ENCODE results near the gene ZNF165. TPM values are rescaled to one million over a fixed set of nuclear protein-coding genes. Genes with fewer than 3 reads are reported as not detected.

Gene ZNF165
- polyA plus RNA-seq, 1 donor from 2014 or later: 1.4 TPM

DNA sequence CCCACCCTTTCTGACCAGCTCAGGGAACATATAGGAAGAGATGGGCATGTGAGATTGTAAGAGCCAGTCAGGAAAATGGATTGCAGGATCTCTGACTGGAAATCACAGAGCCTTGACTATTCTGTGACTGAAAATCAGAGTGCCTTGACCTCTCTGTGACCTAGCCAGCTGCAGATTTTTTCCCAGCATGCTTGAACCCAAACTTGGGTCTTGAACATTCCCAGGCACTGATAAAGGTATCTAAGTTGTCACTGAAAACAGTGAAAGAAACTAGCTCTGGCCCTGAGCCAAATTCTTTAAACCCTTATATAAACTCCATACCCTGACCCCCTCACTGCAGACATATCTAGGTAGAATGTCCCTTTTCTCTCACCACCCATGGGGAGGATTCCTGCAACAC is 2.3 kb upstream of the ZNF165 start:
- Histone ChIP-seq H4K20me1 (ENCODE audit: insufficient read depth) (no peaks in the 10 kb centered on the region), H3K9ac (ENCODE audit: low read length) (no peak overlapping the region), H3K79me2 (replicated peaks; ENCODE audit: insufficient read depth, low read length) (no peaks in the 10 kb centered on the region), H3K4me2 (ENCODE audit: low read length) (no peak overlapping the region), H3K9me3 (ENCODE audit: low read length) (no peaks in the 10 kb centered on the region), H3F3A (ENCODE audit: insufficient read depth, low read length, poor library complexity, severe bottlenecking) (no peaks in the 10 kb centered on the region), H2AFZ (ENCODE audit: low read depth, low read length) (no peak overlapping the region), H3K9me2 (ENCODE audit: insufficient read depth, low read length) (no peaks in the 10 kb centered on the region), H3K4me3 (ENCODE audit: low read length) (no peak overlapping the region), H3K27ac (ENCODE audit: low read length) (no peak overlapping the region), H3K36me3 (ENCODE audit: insufficient read depth, low read length) (no peaks in the 10 kb centered on the region), H3K27me3 (ENCODE audit: insufficient read depth, low read depth, low read length) (no peaks in the 10 kb centered on the region)
- TF ChIP-seq SMC3 (conservative IDR thresholded peaks at IDR 0.05; ENCODE audit: poor library complexity): no peak
- TF ChIP-seq, protein P1, sequence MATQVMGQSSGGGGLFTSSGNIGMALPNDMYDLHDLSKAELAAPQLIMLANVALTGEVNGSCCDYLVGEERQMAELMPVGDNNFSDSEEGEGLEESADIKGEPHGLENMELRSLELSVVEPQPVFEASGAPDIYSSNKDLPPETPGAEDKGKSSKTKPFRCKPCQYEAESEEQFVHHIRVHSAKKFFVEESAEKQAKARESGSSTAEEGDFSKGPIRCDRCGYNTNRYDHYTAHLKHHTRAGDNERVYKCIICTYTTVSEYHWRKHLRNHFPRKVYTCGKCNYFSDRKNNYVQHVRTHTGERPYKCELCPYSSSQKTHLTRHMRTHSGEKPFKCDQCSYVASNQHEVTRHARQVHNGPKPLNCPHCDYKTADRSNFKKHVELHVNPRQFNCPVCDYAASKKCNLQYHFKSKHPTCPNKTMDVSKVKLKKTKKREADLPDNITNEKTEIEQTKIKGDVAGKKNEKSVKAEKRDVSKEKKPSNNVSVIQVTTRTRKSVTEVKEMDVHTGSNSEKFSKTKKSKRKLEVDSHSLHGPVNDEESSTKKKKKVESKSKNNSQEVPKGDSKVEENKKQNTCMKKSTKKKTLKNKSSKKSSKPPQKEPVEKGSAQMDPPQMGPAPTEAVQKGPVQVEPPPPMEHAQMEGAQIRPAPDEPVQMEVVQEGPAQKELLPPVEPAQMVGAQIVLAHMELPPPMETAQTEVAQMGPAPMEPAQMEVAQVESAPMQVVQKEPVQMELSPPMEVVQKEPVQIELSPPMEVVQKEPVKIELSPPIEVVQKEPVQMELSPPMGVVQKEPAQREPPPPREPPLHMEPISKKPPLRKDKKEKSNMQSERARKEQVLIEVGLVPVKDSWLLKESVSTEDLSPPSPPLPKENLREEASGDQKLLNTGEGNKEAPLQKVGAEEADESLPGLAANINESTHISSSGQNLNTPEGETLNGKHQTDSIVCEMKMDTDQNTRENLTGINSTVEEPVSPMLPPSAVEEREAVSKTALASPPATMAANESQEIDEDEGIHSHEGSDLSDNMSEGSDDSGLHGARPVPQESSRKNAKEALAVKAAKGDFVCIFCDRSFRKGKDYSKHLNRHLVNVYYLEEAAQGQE (IDR thresholded peaks at IDR 0.05; ENCODE audit: borderline replicate concordance): no peak
- TF ChIP-seq EZH2 (IDR thresholded peaks at IDR 0.05; ENCODE audit: borderline replicate concordance, insufficient read depth, low read length, poor library complexity, severe bottlenecking): no peak
- no peak for TF ChIP-seq POLR2AphosphoS5 (IDR thresholded peaks at IDR 0.05)
- no peak for TF ChIP-seq MXI1 (conservative IDR thresholded peaks at IDR 0.05; ENCODE audit: poor library complexity, severe bottlenecking)
- no peak for TF ChIP-seq EP300 (conservative IDR thresholded peaks at IDR 0.05; ENCODE audit: poor library complexity, severe bottlenecking)
- no peak for TF ChIP-seq TAF1 (IDR thresholded peaks at IDR 0.05; ENCODE audit: low read depth)
- TF ChIP-seq, protein P2, sequence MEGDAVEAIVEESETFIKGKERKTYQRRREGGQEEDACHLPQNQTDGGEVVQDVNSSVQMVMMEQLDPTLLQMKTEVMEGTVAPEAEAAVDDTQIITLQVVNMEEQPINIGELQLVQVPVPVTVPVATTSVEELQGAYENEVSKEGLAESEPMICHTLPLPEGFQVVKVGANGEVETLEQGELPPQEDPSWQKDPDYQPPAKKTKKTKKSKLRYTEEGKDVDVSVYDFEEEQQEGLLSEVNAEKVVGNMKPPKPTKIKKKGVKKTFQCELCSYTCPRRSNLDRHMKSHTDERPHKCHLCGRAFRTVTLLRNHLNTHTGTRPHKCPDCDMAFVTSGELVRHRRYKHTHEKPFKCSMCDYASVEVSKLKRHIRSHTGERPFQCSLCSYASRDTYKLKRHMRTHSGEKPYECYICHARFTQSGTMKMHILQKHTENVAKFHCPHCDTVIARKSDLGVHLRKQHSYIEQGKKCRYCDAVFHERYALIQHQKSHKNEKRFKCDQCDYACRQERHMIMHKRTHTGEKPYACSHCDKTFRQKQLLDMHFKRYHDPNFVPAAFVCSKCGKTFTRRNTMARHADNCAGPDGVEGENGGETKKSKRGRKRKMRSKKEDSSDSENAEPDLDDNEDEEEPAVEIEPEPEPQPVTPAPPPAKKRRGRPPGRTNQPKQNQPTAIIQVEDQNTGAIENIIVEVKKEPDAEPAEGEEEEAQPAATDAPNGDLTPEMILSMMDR (IDR thresholded peaks at IDR 0.05; ENCODE audit: poor library complexity, severe bottlenecking): no peak
- TF ChIP-seq RAD21 (conservative IDR thresholded peaks at IDR 0.05): no peak

DNA sequence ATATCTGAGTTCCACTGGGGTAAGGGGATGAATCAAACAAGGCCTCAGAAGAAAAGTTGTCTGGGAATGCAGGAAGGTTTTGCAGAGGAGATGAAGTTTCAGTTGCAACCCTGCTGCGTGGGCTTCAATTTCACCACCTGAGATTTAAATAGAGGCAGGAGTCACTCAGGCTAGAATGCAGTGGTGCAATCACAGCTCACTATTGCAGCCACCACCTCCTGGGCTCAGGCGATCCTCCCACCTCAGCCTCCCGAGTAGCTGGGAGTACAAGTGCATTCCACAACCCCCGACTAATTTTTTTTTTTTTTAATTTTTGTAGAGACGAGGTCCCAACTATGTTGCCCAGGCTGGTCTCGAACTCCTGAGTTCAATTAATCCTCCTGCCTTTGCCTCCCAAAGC is 1.5 kb upstream of the ZNF165 start:
- no peaks in the 10 kb centered on the region for H3K9me2 ChIP-seq (ENCODE audit: insufficient read depth, low read length)
- H3K27ac ChIP-seq (ENCODE audit: low read length): no peak overlapping the region
- H3K4me3 ChIP-seq (ENCODE audit: low read length): no peak overlapping the region
- H3K27me3 ChIP-seq (ENCODE audit: insufficient read depth, low read depth, low read length): no peaks in the 10 kb centered on the region
- H3F3A ChIP-seq (ENCODE audit: insufficient read depth, low read length, poor library complexity, severe bottlenecking): no peaks in the 10 kb centered on the region
- H2AFZ ChIP-seq (ENCODE audit: low read depth, low read length): no peak overlapping the region
- no peaks in the 10 kb centered on the region for H3K79me2 ChIP-seq (replicated peaks; ENCODE audit: insufficient read depth, low read length)
- H3K4me2 ChIP-seq (ENCODE audit: low read length): no peak overlapping the region
- H4K20me1 ChIP-seq (ENCODE audit: insufficient read depth): no peaks in the 10 kb centered on the region
- no peak overlapping the region for H3K9ac ChIP-seq (ENCODE audit: low read length)
- TF ChIP-seq, protein P1 (IDR thresholded peaks at IDR 0.05; ENCODE audit: borderline replicate concordance): no peak
- TF ChIP-seq EP300 (conservative IDR thresholded peaks at IDR 0.05; ENCODE audit: poor library complexity, severe bottlenecking) (no peak), RAD21 (conservative IDR thresholded peaks at IDR 0.05) (no peak), MXI1 (conservative IDR thresholded peaks at IDR 0.05; ENCODE audit: poor library complexity, severe bottlenecking) (no peak), TAF1 (IDR thresholded peaks at IDR 0.05; ENCODE audit: low read depth) (no peak), EZH2 (IDR thresholded peaks at IDR 0.05; ENCODE audit: borderline replicate concordance, insufficient read depth, low read length, poor library complexity, severe bottlenecking) (no peak)
- TF ChIP-seq, protein P2 (IDR thresholded peaks at IDR 0.05; ENCODE audit: poor library complexity, severe bottlenecking): no peak
- no peaks in the 10 kb centered on the region for H3K36me3 ChIP-seq (ENCODE audit: insufficient read depth, low read length)
- H3K9me3 ChIP-seq (ENCODE audit: low read length): no peaks in the 10 kb centered on the region
